ENCODE results near the gene ESR2. TPM values are rescaled to one million over a fixed set of nuclear protein-coding genes. Genes with fewer than 3 reads are reported as not detected.

Gene ESR2
- polyA plus RNA-seq, 3 donors, result 0.04 TPM; not detected in 2

GRCh38 chr14:64220056-64220455 is 74.1 kb downstream of the ESR2 start:
- Mint-ChIP-seq H3K4me3 (no peak overlapping the region), H3K36me3 (no peaks in the 10 kb centered on the region), H3K27me3 (ENCODE audit: low read depth in 3 of 3) (peaks cover 13 to 16% (median 14%) of the 10 kb centered on the region in 3 donors), H3K4me1 (peaks cover 14% of the 10 kb centered on the region), H3K9me3 (no peaks in the 10 kb centered on the region), H3K27ac (no peak overlapping the region)
- Histone ChIP-seq H2AFZ (ENCODE audit: insufficient read depth, low read depth, low read length, poor library complexity, severe bottlenecking) (peak overlapping the region; percentile 35), H3K36me3 (replicated peaks in 1 of 2; ENCODE audit: control insufficient read depth in 1 of 2, insufficient read depth in 2 of 2, low read length in 2 of 2) (no peaks in the 10 kb centered on the region), H3K4me3 (replicated peaks in 1 of 3; ENCODE audit: low read depth in 2 of 3, low read length in 3 of 3) (no peak overlapping the region), H3K4me1 (ENCODE audit: control insufficient read depth in 1 of 2, insufficient read depth in 2 of 2, low read length in 2 of 2) (peaks cover 0 to 6% of the 10 kb centered on the region in 2 donors), H3K9me3 (replicated peaks in 1 of 2; ENCODE audit: control insufficient read depth in 1 of 2, insufficient read depth in 1 of 2, low read length in 2 of 2) (no peaks in the 10 kb centered on the region), H3K79me2 (ENCODE audit: insufficient read depth, low read length) (no peaks in the 10 kb centered on the region), H3K27ac (ENCODE audit: low read depth in 1 of 2, low read length in 2 of 2) (no peak overlapping the region), H3K9ac (ENCODE audit: insufficient read depth, low read length, poor library complexity, severe bottlenecking) (no peak overlapping the region), H3K27me3 (ENCODE audit: control insufficient read depth in 2 of 2, insufficient read depth in 2 of 2, low read length in 2 of 2) (no peaks in the 10 kb centered on the region), H4K20me1 (ENCODE audit: insufficient read depth, low read length) (no peaks in the 10 kb centered on the region), H3K4me2 (replicated peaks; ENCODE audit: extremely low read depth, low read length, poor library complexity, severe bottlenecking) (no peak overlapping the region)
- TF ChIP-seq CTCF (IDR thresholded peaks at IDR 0.05), result no peak
- 57% methylated on average over 2 of the region's 4 CpGs for WGBS (ENCODE audit: insufficient coverage)
- DNase-seq, result no peak
- intact Hi-C loops (cut with micrococcal nuclease), result no loop called here

GRCh38 chr14:64218344-64219240 is 75.6 kb downstream of the ESR2 start:
- WGBS (ENCODE audit: insufficient coverage), result no CpG with 5 or more reads among the region's 15 CpGs
- TF ChIP-seq CTCF (IDR thresholded peaks at IDR 0.05), result no peak
- Mint-ChIP-seq H3K4me1 (peaks cover 14% of the 10 kb centered on the region), H3K27me3 (ENCODE audit: low read depth in 3 of 3) (peaks cover 10 to 16% (median 13%) of the 10 kb centered on the region in 3 donors), H3K9me3 (no peaks in the 10 kb centered on the region), H3K36me3 (no peaks in the 10 kb centered on the region), H3K4me3 (no peak overlapping the region), H3K27ac (no peak overlapping the region)
- DNase-seq, result no peak
- Histone ChIP-seq H3K27ac (ENCODE audit: low read depth in 1 of 2, low read length in 2 of 2) (no peak overlapping the region), H3K4me3 (replicated peaks in 1 of 3; ENCODE audit: low read depth in 2 of 3, low read length in 3 of 3) (no peak overlapping the region), H3K4me1 (ENCODE audit: control insufficient read depth in 1 of 2, insufficient read depth in 2 of 2, low read length in 2 of 2) (peaks cover 0 to 6% of the 10 kb centered on the region in 2 donors), H3K36me3 (replicated peaks in 1 of 2; ENCODE audit: control insufficient read depth in 1 of 2, insufficient read depth in 2 of 2, low read length in 2 of 2) (no peaks in the 10 kb centered on the region), H3K9me3 (replicated peaks in 1 of 2; ENCODE audit: control insufficient read depth in 1 of 2, insufficient read depth in 1 of 2, low read length in 2 of 2) (no peaks in the 10 kb centered on the region), H3K27me3 (ENCODE audit: control insufficient read depth in 2 of 2, insufficient read depth in 2 of 2, low read length in 2 of 2) (no peaks in the 10 kb centered on the region), H3K79me2 (ENCODE audit: insufficient read depth, low read length) (no peaks in the 10 kb centered on the region), H3K4me2 (replicated peaks; ENCODE audit: extremely low read depth, low read length, poor library complexity, severe bottlenecking) (no peak overlapping the region), H3K9ac (ENCODE audit: insufficient read depth, low read length, poor library complexity, severe bottlenecking) (no peak overlapping the region), H2AFZ (ENCODE audit: insufficient read depth, low read depth, low read length, poor library complexity, severe bottlenecking) (no peak overlapping the region), H4K20me1 (ENCODE audit: insufficient read depth, low read length) (no peaks in the 10 kb centered on the region)
- intact Hi-C loops (cut with micrococcal nuclease), result no loop called here

Data from CD14-positive monocyte (primary cell).